OCI-LY7 (cell line): ENCODE data around the gene WDR5. TPM values are rescaled to one million over a fixed set of nuclear protein-coding genes. Genes with fewer than 3 reads are reported as not detected.
A peak's percentile ranks its signal among the peaks of the same experiment; 100 is the strongest.

Experiments used
- BruUV-seq: library from RNA; stranded (reverse); fragments of 400-500 nt; replicated peaks from 2 replicates; lab custom pipeline; 2021; lab: Mats Ljungman, UMichigan
- CTCF ChIA-PET: fragments of 300-600 bp; sonication (Branson Sonifier 250); formaldehyde crosslinking; loops from one replicate; lab custom pipeline; 2022; ENCODE audit warnings: antibody characterized with exemption; ENCODE audit not compliant: unreplicated experiment; lab: Charles Lee
- POLR2A ChIA-PET: fragments of 300-600 bp; sonication (Branson Sonifier 250); formaldehyde crosslinking; loops from one replicate; lab custom pipeline; 2022; ENCODE audit warnings: antibody characterized with exemption; lab: Charles Lee
- DNase-seq: peaks from one replicate; pipeline ENCODE4 v3.0.0-alpha.2; 2015; ENCODE audit warnings: low spot score
- H2AFZ ChIP-seq: fragments of 200-600 bp; sonication (generic), shearing (Covaris generic); 2 replicates; pipeline ENCODE4 v1.6.1; 2014; ENCODE audit warnings: mild to moderate bottlenecking, antibody characterized with exemption, low read length, moderate library complexity
- H3K27ac ChIP-seq: fragments of 200-600 bp; sonication (generic); 2 replicates; pipeline ENCODE4 v1.5.1; 2014; ENCODE audit warnings: mixed run types, low read depth, mild to moderate bottlenecking, moderate library complexity, low read length, inconsistent platforms; ENCODE audit not compliant: poor library complexity, severe bottlenecking
- H3K36me3 ChIP-seq: fragments of 200-600 bp; sonication (generic); 2 replicates; pipeline ENCODE4 v1.6.1; 2014; ENCODE audit warnings: mild to moderate bottlenecking, antibody characterized with exemption, low read length, moderate library complexity, mixed read lengths; ENCODE audit not compliant: insufficient read depth
- H3K4me1 ChIP-seq: fragments of 200-600 bp; sonication (generic); 2 replicates; pipeline ENCODE4 v1.5.1; 2014; ENCODE audit warnings: mild to moderate bottlenecking, low read length; ENCODE audit not compliant: insufficient read depth, poor library complexity, severe bottlenecking
- H3K4me2 ChIP-seq: fragments of 200-600 bp; sonication (generic); 2 replicates; pipeline ENCODE4 v1.6.1; 2014; ENCODE audit warnings: mild to moderate bottlenecking, low read length
- H3K4me3 ChIP-seq: fragments of 200-600 bp; sonication (generic); 2 replicates; pipeline ENCODE4 v1.5.1; 2014; ENCODE audit warnings: mild to moderate bottlenecking, low read depth, low read length; ENCODE audit not compliant: poor library complexity, severe bottlenecking
- H3K79me2 ChIP-seq: fragments of 200-600 bp; sonication (generic); 2 replicates; pipeline ENCODE4 v1.6.1; 2016; ENCODE audit warnings: low read depth, mild to moderate bottlenecking, low read length, moderate library complexity, mixed read lengths; ENCODE audit not compliant: insufficient read depth
- H3K9me2 ChIP-seq: fragments of 200-600 bp; sonication (generic); 2 replicates; pipeline ENCODE4 v1.6.1; 2016; ENCODE audit warnings: mild to moderate bottlenecking, low read length, mixed read lengths; ENCODE audit not compliant: insufficient read depth
- H3K9me3 ChIP-seq: fragments of 200-600 bp; sonication (generic); 2 replicates; pipeline ENCODE4 v1.6.1; 2014; ENCODE audit warnings: mild to moderate bottlenecking, mixed run types, low read length, mixed read lengths
- H4K20me1 ChIP-seq: fragments of 200-600 bp; sonication (generic); 2 replicates; pipeline ENCODE4 v1.6.1; 2014; ENCODE audit warnings: mild to moderate bottlenecking, antibody characterized with exemption, low read length, moderate library complexity, mixed read lengths; ENCODE audit not compliant: insufficient read depth
- EZH2phosphoT487 ChIP-seq: fragments of 200-600 bp; sonication (generic); IDR thresholded peaks from 2 replicates; pipeline ENCODE4 v1.6.1; 2018; ENCODE audit warnings: low read depth, borderline replicate concordance, mild to moderate bottlenecking, mixed run types, antibody characterized with exemption, low read length, moderate library complexity, mixed read lengths
- intact Hi-C: fragments of 100-400 bp; cut with micrococcal nuclease; formaldehyde crosslinking; loops from one replicate; pipeline ENCODE4 v1.10.0; 2022; ENCODE audit not compliant: unreplicated experiment
- total RNA-seq, 2 experiments: library from RNA; depleted of rRNA in 1 of 2; stranded (reverse); fragments of >200 nt in 1 of 2; shearing (Covaris generic) in 1 of 2; gene quantifications; 2 replicates each; pipeline ENCODE4 v1.2.3, GENCODE V29; 2014 to 2022
- TF ChIP-seq, protein P1 (sequence below): fragments of 200-600 bp; sonication (generic); conservative IDR thresholded peaks from 2 replicates; pipeline ENCODE4 v1.5.1; 2014; ENCODE audit warnings: mild to moderate bottlenecking, antibody characterized with exemption, low read length, moderate library complexity, mixed read lengths

Gene WDR5
- total RNA-seq, 2 experiments from 2014 or later: 32.5 to 44.6 TPM

GRCh38 chr9:134162212-134162775 is 26.4 kb downstream of the WDR5 start:
- Histone ChIP-seq H4K20me1 (no peaks in the 10 kb centered on the region), H3K4me3 (no peak overlapping the region), H3K4me1 (peaks cover 16% of the 10 kb centered on the region), H3K79me2 (peaks cover 5% of the 10 kb centered on the region; the same call in 1 of the 2 replicates), H3K27ac (no peak overlapping the region), H3K9me3 (no peaks in the 10 kb centered on the region), H3K9me2 (no peaks in the 10 kb centered on the region), H3K4me2 (no peak overlapping the region), H2AFZ (no peak overlapping the region), H3K36me3 (peaks cover 30% of the 10 kb centered on the region)
- TF ChIP-seq, protein P1, sequence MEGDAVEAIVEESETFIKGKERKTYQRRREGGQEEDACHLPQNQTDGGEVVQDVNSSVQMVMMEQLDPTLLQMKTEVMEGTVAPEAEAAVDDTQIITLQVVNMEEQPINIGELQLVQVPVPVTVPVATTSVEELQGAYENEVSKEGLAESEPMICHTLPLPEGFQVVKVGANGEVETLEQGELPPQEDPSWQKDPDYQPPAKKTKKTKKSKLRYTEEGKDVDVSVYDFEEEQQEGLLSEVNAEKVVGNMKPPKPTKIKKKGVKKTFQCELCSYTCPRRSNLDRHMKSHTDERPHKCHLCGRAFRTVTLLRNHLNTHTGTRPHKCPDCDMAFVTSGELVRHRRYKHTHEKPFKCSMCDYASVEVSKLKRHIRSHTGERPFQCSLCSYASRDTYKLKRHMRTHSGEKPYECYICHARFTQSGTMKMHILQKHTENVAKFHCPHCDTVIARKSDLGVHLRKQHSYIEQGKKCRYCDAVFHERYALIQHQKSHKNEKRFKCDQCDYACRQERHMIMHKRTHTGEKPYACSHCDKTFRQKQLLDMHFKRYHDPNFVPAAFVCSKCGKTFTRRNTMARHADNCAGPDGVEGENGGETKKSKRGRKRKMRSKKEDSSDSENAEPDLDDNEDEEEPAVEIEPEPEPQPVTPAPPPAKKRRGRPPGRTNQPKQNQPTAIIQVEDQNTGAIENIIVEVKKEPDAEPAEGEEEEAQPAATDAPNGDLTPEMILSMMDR: no peak
- TF ChIP-seq EZH2phosphoT487: no peak
- CTCF ChIA-PET: no interaction called here
- no peak for DNase-seq
- POLR2A ChIA-PET: no interaction called here
- intact Hi-C loops: no loop called here
- no TSS peak for BruUV-seq

GRCh38 chr9:134162926-134163370 is 27.1 kb downstream of the WDR5 start:
- Histone ChIP-seq H4K20me1 (no peaks in the 10 kb centered on the region), H3K4me3 (no peak overlapping the region), H3K9me2 (no peaks in the 10 kb centered on the region), H2AFZ (peak overlapping the region; percentile 68; the same call in 1 of the 2 replicates), H3K4me2 (no peak overlapping the region), H3K79me2 (peaks cover 5% of the 10 kb centered on the region; the same call in 1 of the 2 replicates), H3K9me3 (no peaks in the 10 kb centered on the region), H3K4me1 (peaks cover 16% of the 10 kb centered on the region), H3K36me3 (peaks cover 24% of the 10 kb centered on the region), H3K27ac (no peak overlapping the region)
- BruUV-seq: no TSS peak
- intact Hi-C loops: no loop called here
- ChIA-PET CTCF (no interaction called here), POLR2A (no interaction called here)
- TF ChIP-seq, protein P1: no peak
- TF ChIP-seq EZH2phosphoT487: no peak
- DNase-seq: no peak
